Smooth muscle cell (in vitro differentiated cells): ENCODE data around the gene C21orf58. TPM values are rescaled to one million over a fixed set of nuclear protein-coding genes. Genes with fewer than 3 reads are reported as not detected.

Source experiments
- DNase-seq: peaks from one replicate; lab custom pipeline; 2025; ENCODE audit not compliant: unreplicated experiment; lab: John Stamatoyannopoulos, UW
- H2AFZ ChIP-seq: fragments of 200-600 bp; sonication (generic); 2 replicates; pipeline ENCODE4 v1.6.0; 2016; ENCODE audit warnings: antibody characterized with exemption, low read depth, mild to moderate bottlenecking
- H3F3A ChIP-seq: fragments of 200-600 bp; sonication (generic); 2 replicates; pipeline ENCODE4 v1.6.0; 2017; ENCODE audit warnings: antibody characterized with exemption, low read depth
- H3K27ac ChIP-seq: fragments of 200-600 bp; sonication (generic); 2 replicates; pipeline ENCODE4 v1.5.1; 2016; ENCODE audit warnings: low read depth, mild to moderate bottlenecking
- H3K27me3 ChIP-seq: fragments of 200-600 bp; sonication (generic); 2 replicates; pipeline ENCODE4 v1.6.1; 2016; ENCODE audit warnings: low read depth, mild to moderate bottlenecking
- H3K36me3 ChIP-seq: fragments of 200-600 bp; sonication (generic); 2 replicates; pipeline ENCODE4 v1.5.1; 2016; ENCODE audit warnings: low read depth
- H3K4me1 ChIP-seq: fragments of 200-600 bp; sonication (generic); 2 replicates; pipeline ENCODE4 v1.5.1; 2016; ENCODE audit warnings: low read depth
- H3K4me2 ChIP-seq: fragments of 200-600 bp; sonication (generic); 2 replicates; pipeline ENCODE4 v1.6.0; 2016; ENCODE audit warnings: mild to moderate bottlenecking
- H3K4me3 ChIP-seq: fragments of 200-600 bp; sonication (generic); 2 replicates; pipeline ENCODE4 v1.5.1; 2016; ENCODE audit warnings: mild to moderate bottlenecking
- H3K79me2 ChIP-seq: fragments of 200-600 bp; sonication (generic); 2 replicates; pipeline ENCODE4 v1.6.0; 2016; ENCODE audit warnings: low read depth, mild to moderate bottlenecking
- H3K9ac ChIP-seq: fragments of 200-600 bp; sonication (generic); 2 replicates; pipeline ENCODE4 v1.6.0; 2016; ENCODE audit warnings: low read depth
- H3K9me3 ChIP-seq: fragments of 200-600 bp; sonication (generic); replicated peaks from 2 replicates; pipeline ENCODE4 v1.5.1; 2016; ENCODE audit warnings: low read depth
- H4K20me1 ChIP-seq: fragments of 200-600 bp; sonication (generic); 2 replicates; pipeline ENCODE4 v1.6.0; 2016; ENCODE audit warnings: low read depth
- CTCF ChIP-seq: fragments of 200-600 bp; sonication (generic); IDR thresholded peaks from 2 replicates; pipeline ENCODE4 v1.5.1; 2017; ENCODE audit warnings: borderline replicate concordance, mild to moderate bottlenecking, antibody characterized with exemption; ENCODE audit not compliant: insufficient read depth, poor library complexity, severe bottlenecking
- WGBS: methylation state at CpG from one replicate; pipeline ENCODE4 v1.1.7; 2016; ENCODE audit warnings: low lambda C conversion rate; 5-methylcytosine and 5-hydroxymethylcytosine counted together
- polyA plus RNA-seq: library from polyadenylated mRNA; unstranded; fragments of >200 nt; fragmentation: Nextera tagmentation; extraction: Ambion mirVana; gene quantifications from 2 replicates; pipeline ENCODE4 v1.2.1, GENCODE V29; 2016
- total RNA-seq: library from RNA; depleted of rRNA; stranded (reverse); fragments of >200 nt; gene quantifications from 2 replicates; pipeline ENCODE4 v1.2.3, GENCODE V29; 2014

Gene C21orf58
- total and polyA plus RNA-seq, 2 experiments from 2014 or later: 3.9 to 4.5 TPM

DNA sequence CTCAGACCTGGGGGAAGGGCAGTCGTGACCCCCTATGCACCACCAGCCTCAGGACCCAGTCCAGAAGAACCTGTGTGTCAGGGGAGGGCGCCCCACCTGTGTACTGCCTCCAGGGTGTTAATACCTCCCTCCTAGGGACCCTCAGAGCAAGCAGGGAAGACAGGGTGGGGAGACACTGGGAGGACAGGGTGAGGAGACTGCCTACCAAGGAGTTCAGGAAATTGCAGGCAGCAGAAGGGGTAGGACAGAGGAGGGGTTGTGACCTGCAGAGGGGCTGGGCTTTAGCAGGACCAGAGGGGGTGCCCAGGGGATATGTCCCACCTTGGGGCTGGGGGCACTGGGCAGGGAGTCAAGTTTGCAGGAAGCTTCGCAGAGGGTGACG lies 5.2 kb downstream of the C21orf58 start:
- no peaks in the 10 kb centered on the region for H3K36me3 ChIP-seq
- no peak overlapping the region for H3K9ac ChIP-seq
- H4K20me1 ChIP-seq: no peaks in the 10 kb centered on the region
- H3F3A ChIP-seq: no peaks in the 10 kb centered on the region
- H3K27ac ChIP-seq: no peak overlapping the region
- no peak overlapping the region for H3K4me2 ChIP-seq
- H3K4me1 ChIP-seq: peaks cover 14% of the 10 kb centered on the region
- no peak for TF ChIP-seq CTCF
- H3K9me3 ChIP-seq: no peaks in the 10 kb centered on the region
- no peak overlapping the region for H3K4me3 ChIP-seq
- DNase-seq: no peak
- no peaks in the 10 kb centered on the region for H3K27me3 ChIP-seq
- WGBS: 76% methylated on average over 4 of the region's 4 CpGs
- peaks cover 23% of the 10 kb centered on the region for H3K79me2 ChIP-seq
- H2AFZ ChIP-seq: no peak overlapping the region

DNA sequence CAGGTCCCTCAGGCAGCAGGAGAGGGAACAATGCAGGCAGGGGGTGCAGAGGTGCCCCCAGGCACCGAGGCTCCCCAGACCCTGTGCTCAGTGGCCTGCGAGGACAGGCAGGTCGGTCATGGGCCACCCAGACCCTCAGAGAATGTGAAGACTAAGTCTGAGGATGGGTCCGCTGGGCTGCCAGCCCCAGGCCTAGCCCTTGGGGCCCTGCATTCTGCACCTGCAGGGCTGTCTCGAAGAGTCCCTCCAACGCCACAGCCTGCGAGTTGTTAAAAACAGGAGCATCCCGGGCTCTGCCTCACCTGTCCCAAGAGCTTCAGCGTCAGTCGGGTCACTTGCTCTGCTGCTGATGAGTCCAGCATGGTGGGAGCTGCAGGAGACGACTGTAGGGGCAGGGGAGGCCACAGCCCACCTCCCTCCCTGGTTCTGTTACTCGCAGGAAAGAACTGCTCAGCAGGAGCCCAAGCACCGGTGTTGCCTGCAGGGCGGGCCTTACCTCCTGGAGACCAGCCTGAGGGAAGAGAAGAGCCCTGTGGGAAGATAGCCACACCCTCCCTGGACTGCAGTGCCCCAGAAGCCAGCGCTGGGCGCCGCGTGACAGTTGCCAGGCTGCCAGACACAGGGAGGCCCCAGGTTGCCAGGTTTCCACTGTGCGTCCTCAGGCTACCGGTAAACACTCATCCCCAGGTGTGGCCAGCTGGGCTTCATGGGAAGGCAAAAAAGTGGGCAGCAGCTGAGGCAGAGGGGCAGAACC lies 5.8 kb downstream of the C21orf58 start:
- no peak overlapping the region for H3K4me2 ChIP-seq
- no peaks in the 10 kb centered on the region for H3K9me3 ChIP-seq
- H3K27me3 ChIP-seq: no peaks in the 10 kb centered on the region
- no peak overlapping the region for H3K4me3 ChIP-seq
- no peaks in the 10 kb centered on the region for H3F3A ChIP-seq
- WGBS: 74% methylated on average over 20 of the region's 20 CpGs
- H2AFZ ChIP-seq: no peak overlapping the region
- DNase-seq: no peak
- H3K79me2 ChIP-seq: peaks cover 22% of the 10 kb centered on the region
- H3K9ac ChIP-seq: no peak overlapping the region
- no peak overlapping the region for H3K27ac ChIP-seq
- peaks cover 14% of the 10 kb centered on the region for H3K4me1 ChIP-seq
- no peaks in the 10 kb centered on the region for H3K36me3 ChIP-seq
- H4K20me1 ChIP-seq: no peaks in the 10 kb centered on the region
- TF ChIP-seq CTCF: no peak

GRCh38 chr21:46316708-46317324 lies 6.9 kb downstream of the C21orf58 start:
- no peak for DNase-seq
- Histone ChIP-seq H3K27me3 (no peaks in the 10 kb centered on the region), H4K20me1 (no peaks in the 10 kb centered on the region), H3K4me1 (peaks cover 7% of the 10 kb centered on the region), H3K9me3 (no peaks in the 10 kb centered on the region), H3F3A (no peaks in the 10 kb centered on the region), H3K36me3 (no peaks in the 10 kb centered on the region), H3K4me2 (no peak overlapping the region), H3K27ac (no peak overlapping the region), H2AFZ (no peak overlapping the region), H3K79me2 (peaks cover 12% of the 10 kb centered on the region), H3K4me3 (no peak overlapping the region), H3K9ac (no peak overlapping the region)
- TF ChIP-seq CTCF: no peak
- 97% methylated on average over 14 of the region's 14 CpGs for WGBS

DNA sequence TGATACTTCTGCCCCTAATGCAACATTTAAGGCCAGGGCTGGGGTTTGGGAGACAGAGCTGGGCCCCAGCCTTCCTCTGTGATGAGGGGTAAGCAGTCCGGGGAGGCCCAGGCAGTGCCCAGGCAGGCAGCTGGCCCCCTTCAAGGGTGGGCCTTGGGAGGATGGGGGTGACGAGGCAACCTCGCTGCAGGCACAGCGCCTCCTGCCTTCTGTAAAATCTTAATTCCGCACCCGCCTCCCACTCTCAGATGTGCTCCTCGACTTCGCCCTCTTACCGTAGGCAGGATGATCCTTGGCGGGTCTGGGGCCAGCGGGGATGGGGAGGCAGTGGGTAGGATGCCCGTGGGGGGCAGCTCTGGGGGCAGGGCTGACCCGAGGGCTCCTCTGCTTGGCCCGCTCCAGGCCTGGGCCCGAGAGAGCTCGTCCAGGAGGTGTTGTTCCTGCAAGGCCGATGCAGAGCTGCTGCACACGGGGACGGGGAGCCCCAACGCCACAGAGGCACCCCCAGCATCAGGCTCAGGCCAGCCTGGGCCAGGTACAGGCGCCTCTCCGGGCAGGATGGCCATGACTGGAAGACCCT lies 9.1 kb downstream of the C21orf58 start:
- Histone ChIP-seq H3K9me3 (no peaks in the 10 kb centered on the region), H3K36me3 (no peaks in the 10 kb centered on the region), H3K4me3 (no peak overlapping the region), H3F3A (no peaks in the 10 kb centered on the region), H3K4me1 (no peaks in the 10 kb centered on the region), H3K79me2 (no peaks in the 10 kb centered on the region), H3K4me2 (no peak overlapping the region), H4K20me1 (no peaks in the 10 kb centered on the region), H3K27ac (no peak overlapping the region), H2AFZ (no peak overlapping the region), H3K9ac (no peak overlapping the region), H3K27me3 (no peaks in the 10 kb centered on the region)
- no peak for TF ChIP-seq CTCF
- 95% methylated on average over 22 of the region's 22 CpGs for WGBS
- no peak for DNase-seq
